Muscle of arm (tissue), 12 donors: ENCODE data around the gene ZNF516. TPM values are rescaled to one million over a fixed set of nuclear protein-coding genes. Genes with fewer than 3 reads are reported as not detected.

Source experiments
- DNase-seq: peaks from one replicate; pipeline ENCODE4 v3.0.0-alpha.2; 2013
- polyA plus RNA-seq, 12 donors: library from polyadenylated mRNA; unstranded; fragments of 120-200 nt; gene quantifications; one replicate each; pipeline ENCODE4 v1.2.1, GENCODE V29; 2013; ENCODE audit not compliant: insufficient read length in 12 of 12

Gene ZNF516
- polyA plus RNA-seq, 12 donors, result 30.5 to 96.9 (median 42.7) TPM; not detected in 1

GRCh38 chr18:76507830-76508385, 12.9 kb upstream of the ZNF516 start:
- DNase-seq, result no peak

GRCh38 chr18:76506974-76507764, 12.1 kb upstream of the ZNF516 start:
- no peak for DNase-seq

- no peak for DNase-seq
Measured at GRCh38 chr18:76506395-76506794, 11.4 kb upstream of the ZNF516 start.

GRCh38 chr18:76505614-76506013, 10.6 kb upstream of the ZNF516 start:
- DNase-seq, result no peak

GRCh38 chr18:76504749-76505148, 9.7 kb upstream of the ZNF516 start:
- no peak for DNase-seq

- no peak for DNase-seq
Measured at GRCh38 chr18:76503649-76504386, 8.8 kb upstream of the ZNF516 start.

GRCh38 chr18:76502551-76502950, 7.5 kb upstream of the ZNF516 start:
- no peak for DNase-seq

- no peak for DNase-seq
Measured at GRCh38 chr18:76499637-76500340, 4.7 kb upstream of the ZNF516 start.

GRCh38 chr18:76499021-76499420, 4.0 kb upstream of the ZNF516 start:
- DNase-seq, result no peak

- no peak for DNase-seq
Measured at GRCh38 chr18:76498064-76498463, 3.0 kb upstream of the ZNF516 start.

- DNase-seq, result no peak
Measured at GRCh38 chr18:76497021-76497420, 2.0 kb upstream of the ZNF516 start.

GRCh38 chr18:76496194-76496890, 1.3 kb upstream of the ZNF516 start:
- DNase-seq, result peak; percentile 74

- peak; percentile 63 for DNase-seq
Measured at GRCh38 chr18:76495435-76496193, 572 bp upstream of the ZNF516 start.

- DNase-seq, result peak; percentile 45
Measured at GRCh38 chr18:76494231-76495005, 624 bp downstream of the ZNF516 start.

- DNase-seq, result peak; percentile 51
Measured at GRCh38 chr18:76493213-76494161, 1.6 kb downstream of the ZNF516 start.

GRCh38 chr18:76492669-76493212, 2.3 kb downstream of the ZNF516 start:
- DNase-seq, result peak; percentile 100

- DNase-seq, result no peak
Measured at GRCh38 chr18:76491776-76492668, 3.0 kb downstream of the ZNF516 start.

GRCh38 chr18:76491473-76491775, 3.6 kb downstream of the ZNF516 start:
- DNase-seq, result peak; percentile 58
